ENCODE data around the gene FAM76B.

GRCh38 chr11:95729462-95729861, 60.1 kb downstream of the FAM76B start:
- TF ChIP-seq CTCF (IDR thresholded peaks at IDR 0.05; ENCODE audit: low read length) (no peak), EZH2 (optimal IDR thresholded peaks at IDR 0.05; ENCODE audit: low read depth, low read length) (no peak)

All from MM.1S (cell line).